ENCODE data around the gene ACP6. TPM values are rescaled to one million over a fixed set of nuclear protein-coding genes. Genes with fewer than 3 reads are reported as not detected.

The ACP6 gene
- polyA plus RNA-seq, 1 experiment: 8.6 TPM

DNA sequence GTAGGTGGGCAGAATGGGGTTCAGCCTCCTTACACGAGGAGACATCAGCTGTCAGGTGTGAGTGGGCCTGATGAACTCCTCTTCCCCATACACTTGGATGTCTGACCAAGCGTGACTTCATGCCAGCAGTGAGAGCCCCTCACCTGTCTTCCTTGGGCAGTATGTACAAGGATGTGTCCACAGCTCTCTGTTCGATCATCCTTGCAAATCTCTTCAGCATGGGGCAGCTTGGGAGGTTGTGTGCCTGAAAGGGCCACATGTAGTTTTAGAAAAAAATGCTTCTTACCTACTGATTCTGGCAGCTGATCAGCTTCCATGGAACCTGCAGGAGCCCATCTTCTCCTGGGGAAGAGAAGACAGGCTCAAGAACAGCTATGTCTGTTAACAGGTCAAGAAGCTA, 18.0 kb downstream of the ACP6 start:
- POLR2A ChIA-PET: no interaction called here

DNA sequence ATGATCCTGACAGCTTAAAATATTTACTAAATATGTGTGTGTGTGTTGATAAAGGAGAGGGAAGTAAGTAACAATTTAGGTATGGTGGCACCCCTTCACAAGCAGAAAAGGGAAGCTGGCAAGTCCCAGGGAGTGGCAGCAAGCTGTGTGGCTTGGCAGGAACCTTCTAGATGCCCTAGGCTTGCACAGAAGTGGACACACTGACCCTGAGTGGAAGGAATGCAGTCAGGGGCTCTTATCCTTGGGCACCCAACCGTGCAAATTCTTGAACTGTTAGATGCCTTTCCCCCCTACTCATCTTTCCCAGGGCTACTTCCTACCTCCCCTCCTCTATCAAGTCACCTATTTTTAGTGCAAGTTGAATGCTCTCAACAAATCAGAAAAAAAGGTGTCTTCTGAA, 18.9 kb downstream of the ACP6 start:
- no peak overlapping the region for H3K4me3 ChIP-seq (ENCODE audit: low read depth, low read length)
- ChIA-PET CTCF (interaction anchor here (1.4 to 4.2 kb wide), 3 partner anchors 8 to 241 kb away, joined by 5 to 33 read pairs (median 6); no protein-coding TSS in a partner anchor), POLR2A (no interaction called here)
- no peaks in the 10 kb centered on the region for H3K27me3 ChIP-seq (ENCODE audit: control insufficient read depth, insufficient read depth, low read length)
- no peak overlapping the region for H3K27ac ChIP-seq (ENCODE audit: low read depth, low read length)
- no peaks in the 10 kb centered on the region for H3K9me3 ChIP-seq (ENCODE audit: control insufficient read depth, insufficient read depth, low read length)
- no peak for DNase-seq (ENCODE audit: low read depth, low spot score)
- TF ChIP-seq, protein P1, sequence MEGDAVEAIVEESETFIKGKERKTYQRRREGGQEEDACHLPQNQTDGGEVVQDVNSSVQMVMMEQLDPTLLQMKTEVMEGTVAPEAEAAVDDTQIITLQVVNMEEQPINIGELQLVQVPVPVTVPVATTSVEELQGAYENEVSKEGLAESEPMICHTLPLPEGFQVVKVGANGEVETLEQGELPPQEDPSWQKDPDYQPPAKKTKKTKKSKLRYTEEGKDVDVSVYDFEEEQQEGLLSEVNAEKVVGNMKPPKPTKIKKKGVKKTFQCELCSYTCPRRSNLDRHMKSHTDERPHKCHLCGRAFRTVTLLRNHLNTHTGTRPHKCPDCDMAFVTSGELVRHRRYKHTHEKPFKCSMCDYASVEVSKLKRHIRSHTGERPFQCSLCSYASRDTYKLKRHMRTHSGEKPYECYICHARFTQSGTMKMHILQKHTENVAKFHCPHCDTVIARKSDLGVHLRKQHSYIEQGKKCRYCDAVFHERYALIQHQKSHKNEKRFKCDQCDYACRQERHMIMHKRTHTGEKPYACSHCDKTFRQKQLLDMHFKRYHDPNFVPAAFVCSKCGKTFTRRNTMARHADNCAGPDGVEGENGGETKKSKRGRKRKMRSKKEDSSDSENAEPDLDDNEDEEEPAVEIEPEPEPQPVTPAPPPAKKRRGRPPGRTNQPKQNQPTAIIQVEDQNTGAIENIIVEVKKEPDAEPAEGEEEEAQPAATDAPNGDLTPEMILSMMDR (IDR thresholded peaks at IDR 0.05; ENCODE audit: low read depth, low read length): no peak

More for the DNA sequence above, 18.0 kb downstream of the ACP6 start:
- no peaks in the 10 kb centered on the region for H3K9me3 ChIP-seq (ENCODE audit: control insufficient read depth, insufficient read depth, low read length)
- H3K27ac ChIP-seq (ENCODE audit: low read depth, low read length): no peak overlapping the region
- TF ChIP-seq, protein P1 (IDR thresholded peaks at IDR 0.05; ENCODE audit: low read depth, low read length): no peak
- CTCF ChIA-PET: interaction anchor here (0.6 to 4.2 kb wide), 4 partner anchors 9 to 241 kb away, joined by 3 to 33 read pairs (median 6); no protein-coding TSS in a partner anchor
- H3K27me3 ChIP-seq (ENCODE audit: control insufficient read depth, insufficient read depth, low read length): no peaks in the 10 kb centered on the region
- no peak overlapping the region for H3K4me3 ChIP-seq (ENCODE audit: low read depth, low read length)
- DNase-seq (ENCODE audit: low read depth, low spot score): no peak

DNA sequence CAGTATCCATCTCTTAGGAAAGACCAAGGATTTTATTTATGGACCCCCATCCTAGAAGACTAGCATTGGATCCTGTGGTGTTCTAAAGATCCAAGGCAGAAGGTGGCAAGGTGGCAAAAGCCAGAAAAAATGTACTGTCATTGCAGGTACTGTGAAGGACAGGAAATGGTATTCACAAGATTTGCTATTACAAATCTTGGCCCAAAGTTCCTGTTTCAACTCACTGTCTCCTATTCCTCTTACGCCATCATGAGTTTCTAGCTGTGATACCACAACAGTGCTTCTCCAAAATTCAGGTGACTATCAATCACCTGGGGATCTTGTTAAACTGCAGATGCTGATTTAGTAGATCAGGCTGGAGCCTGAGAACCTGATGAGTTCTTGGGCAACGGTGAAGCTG, 21.4 kb downstream of the ACP6 start:
- ChIA-PET CTCF (interaction anchor here (0.6 to 4.2 kb wide), 4 partner anchors 8 to 148 kb away, joined by 3 to 33 read pairs (median 6); no protein-coding TSS in a partner anchor), POLR2A (no interaction called here)
- TF ChIP-seq, protein P1 (IDR thresholded peaks at IDR 0.05; ENCODE audit: low read depth, low read length): no peak
- DNase-seq (ENCODE audit: low read depth, low spot score): no peak
- Histone ChIP-seq H3K27ac (ENCODE audit: low read depth, low read length) (no peak overlapping the region), H3K9me3 (ENCODE audit: control insufficient read depth, insufficient read depth, low read length) (no peaks in the 10 kb centered on the region), H3K4me3 (ENCODE audit: low read depth, low read length) (no peak overlapping the region), H3K27me3 (ENCODE audit: control insufficient read depth, insufficient read depth, low read length) (no peaks in the 10 kb centered on the region)

DNA sequence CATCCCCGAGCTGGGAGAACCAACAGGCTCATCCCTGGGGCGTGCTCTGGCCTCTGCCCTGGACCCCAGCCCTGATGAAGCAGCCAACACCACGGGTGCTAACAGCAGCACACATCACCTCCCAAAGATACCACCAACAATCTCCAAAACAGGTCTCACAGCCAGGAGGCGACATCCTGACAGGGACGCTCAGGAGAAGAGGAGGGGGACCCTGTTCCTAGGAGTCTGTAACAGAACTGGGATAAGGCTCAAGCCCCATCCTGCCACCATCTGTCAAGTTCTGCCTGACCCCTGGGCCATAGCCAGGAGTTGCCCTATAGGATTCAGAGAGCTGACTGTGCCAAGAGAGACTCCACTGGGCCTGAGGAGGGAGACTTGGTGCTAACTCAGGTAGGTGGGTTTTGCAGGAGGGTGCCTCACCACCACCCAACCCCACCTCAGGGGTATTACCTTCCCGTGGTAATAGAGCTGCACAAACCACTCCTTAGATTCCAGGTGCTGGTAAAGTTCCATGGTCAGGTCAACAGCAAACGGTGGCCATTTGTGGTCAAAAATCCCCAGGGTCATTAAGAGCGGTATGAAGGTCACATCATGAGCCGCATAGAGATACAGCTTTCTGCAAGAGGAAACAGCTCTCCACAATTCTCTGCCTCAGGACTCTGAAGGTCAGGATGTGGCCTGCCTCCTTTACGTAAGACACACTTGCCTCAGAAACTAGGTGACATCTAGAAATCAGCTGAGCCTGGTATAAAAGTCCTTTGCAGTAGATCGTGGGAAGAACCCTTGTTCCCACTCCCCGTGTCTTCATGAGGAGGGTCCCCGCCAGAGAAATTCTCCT, 22.3 kb downstream of the ACP6 start:
- H3K27me3 ChIP-seq (ENCODE audit: control insufficient read depth, insufficient read depth, low read length): no peaks in the 10 kb centered on the region
- no peak for DNase-seq (ENCODE audit: low read depth, low spot score)
- no peak overlapping the region for H3K4me3 ChIP-seq (ENCODE audit: low read depth, low read length)
- no peak overlapping the region for H3K27ac ChIP-seq (ENCODE audit: low read depth, low read length)
- TF ChIP-seq, protein P1 (IDR thresholded peaks at IDR 0.05; ENCODE audit: low read depth, low read length): no peak
- POLR2A ChIA-PET: no interaction called here
- CTCF ChIA-PET: interaction anchor here (1.7 kb wide), 1 partner anchor 21 kb away, joined by 7 read pairs; no protein-coding TSS in a partner anchor
- no peaks in the 10 kb centered on the region for H3K9me3 ChIP-seq (ENCODE audit: control insufficient read depth, insufficient read depth, low read length)

DNA sequence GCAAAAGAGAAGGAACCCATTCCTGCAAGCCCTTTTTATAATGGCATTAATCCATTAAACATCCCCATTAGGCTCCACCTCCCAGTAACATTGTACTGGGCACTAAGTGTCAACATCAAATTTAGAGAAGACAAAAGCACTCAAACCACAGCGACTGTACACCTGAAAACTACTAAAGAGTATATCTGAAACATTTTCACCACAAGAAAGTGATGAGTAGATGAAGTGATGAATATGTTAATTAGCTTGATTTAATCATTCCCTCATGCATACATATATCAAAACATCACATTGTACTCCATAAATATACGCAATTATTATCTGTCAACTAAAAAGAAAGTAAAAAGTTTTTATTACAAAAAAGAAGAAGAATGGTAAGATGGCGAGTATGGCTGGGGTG, 26.4 kb downstream of the ACP6 start:
- TF ChIP-seq, protein P1 (IDR thresholded peaks at IDR 0.05; ENCODE audit: low read depth, low read length): no peak
- Histone ChIP-seq H3K9me3 (ENCODE audit: control insufficient read depth, insufficient read depth, low read length) (no peaks in the 10 kb centered on the region), H3K4me3 (ENCODE audit: low read depth, low read length) (no peak overlapping the region), H3K27ac (ENCODE audit: low read depth, low read length) (no peak overlapping the region), H3K27me3 (ENCODE audit: control insufficient read depth, insufficient read depth, low read length) (no peaks in the 10 kb centered on the region)
- ChIA-PET POLR2A (no interaction called here), CTCF (interaction anchor here (0.6 to 1.6 kb wide), 7 partner anchors 8 to 249 kb away, joined by 3 to 6 read pairs (median 5); no protein-coding TSS in a partner anchor)
- DNase-seq (ENCODE audit: low read depth, low spot score): no peak

All from AG04450 (cell line).